MV-4-11 (cell line): ENCODE data around the gene MYO7B.
"Not testable (repeated sequence)": the region's sequence is repeated elsewhere in the genome, so short reads cannot be mapped to it uniquely, and the experiment has no call there.

ENCODE experiments used
- DNase-seq: peaks from one replicate; lab custom pipeline; 2025; lab: John Stamatoyannopoulos, UW

Gene MYO7B

GRCh38 chr2:127552846-127553245 lies 17.4 kb downstream of the MYO7B start:
- DNase-seq = no peak

- no peak for DNase-seq
Observed at GRCh38 chr2:127558911-127559310, 23.4 kb downstream of the MYO7B start.

GRCh38 chr2:127559454-127559853 lies 24.0 kb downstream of the MYO7B start:
- no peak for DNase-seq

DNA sequence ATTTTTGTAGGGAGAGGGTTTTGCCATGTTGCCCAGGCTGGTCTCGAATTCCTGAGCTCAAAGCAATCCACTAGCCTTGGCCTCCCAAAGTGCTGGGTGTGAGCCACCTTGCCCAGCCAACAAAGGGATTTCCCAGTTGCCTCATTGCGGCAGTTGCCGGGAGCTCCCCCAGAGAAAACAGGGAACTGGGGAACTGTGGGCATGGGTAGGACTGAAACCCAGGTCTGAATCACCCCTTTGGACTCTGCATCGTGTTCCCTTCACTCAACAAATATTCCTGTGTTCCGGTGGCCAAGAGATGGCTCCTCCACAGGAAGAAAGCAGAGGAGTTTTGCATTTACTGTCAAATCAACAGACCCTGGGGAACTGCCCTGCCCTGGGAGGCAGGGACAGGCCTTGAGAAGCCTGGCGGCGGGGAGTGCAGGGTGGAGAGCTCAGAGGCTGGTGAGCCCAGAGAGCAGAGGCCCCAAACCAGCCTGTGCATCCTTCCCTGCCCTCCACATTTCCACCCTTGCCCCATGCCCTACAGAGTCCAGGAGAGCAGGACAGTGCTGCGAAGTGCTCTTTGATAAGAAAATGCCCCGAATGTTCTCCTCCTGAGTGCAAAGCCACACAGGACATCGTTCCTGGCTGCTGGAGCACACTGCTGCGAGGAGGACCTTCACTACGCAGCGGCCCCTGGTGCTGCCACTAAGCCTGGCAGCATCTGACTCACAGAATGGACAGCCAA lies 24.9 kb downstream of the MYO7B start:
- DNase-seq = peak; percentile 14

- no peak for DNase-seq
Observed at GRCh38 chr2:127560931-127561280, 25.4 kb downstream of the MYO7B start.

GRCh38 chr2:127561371-127561770 lies 25.9 kb downstream of the MYO7B start:
- no peak for DNase-seq

DNA sequence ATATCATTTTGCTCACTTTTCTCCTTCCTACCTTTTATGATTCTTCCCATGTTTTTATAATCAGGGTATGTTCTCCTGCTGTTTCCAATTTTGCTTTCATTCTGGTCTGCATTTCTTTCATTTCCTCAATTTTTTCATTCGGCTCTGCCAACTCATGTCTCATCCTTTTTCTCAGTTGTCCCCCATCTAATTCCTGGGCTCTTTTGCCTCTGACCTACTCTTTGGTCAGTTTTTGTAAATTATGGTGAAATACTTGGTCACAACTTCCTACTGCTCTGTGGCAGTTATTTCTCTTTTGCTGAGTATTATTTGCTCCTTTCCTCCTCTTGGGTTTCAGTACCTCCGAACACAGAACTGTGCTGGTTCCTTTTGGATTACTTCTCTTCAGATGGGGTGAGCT lies 27.5 kb downstream of the MYO7B start:
- peak; percentile 92 for DNase-seq

DNA sequence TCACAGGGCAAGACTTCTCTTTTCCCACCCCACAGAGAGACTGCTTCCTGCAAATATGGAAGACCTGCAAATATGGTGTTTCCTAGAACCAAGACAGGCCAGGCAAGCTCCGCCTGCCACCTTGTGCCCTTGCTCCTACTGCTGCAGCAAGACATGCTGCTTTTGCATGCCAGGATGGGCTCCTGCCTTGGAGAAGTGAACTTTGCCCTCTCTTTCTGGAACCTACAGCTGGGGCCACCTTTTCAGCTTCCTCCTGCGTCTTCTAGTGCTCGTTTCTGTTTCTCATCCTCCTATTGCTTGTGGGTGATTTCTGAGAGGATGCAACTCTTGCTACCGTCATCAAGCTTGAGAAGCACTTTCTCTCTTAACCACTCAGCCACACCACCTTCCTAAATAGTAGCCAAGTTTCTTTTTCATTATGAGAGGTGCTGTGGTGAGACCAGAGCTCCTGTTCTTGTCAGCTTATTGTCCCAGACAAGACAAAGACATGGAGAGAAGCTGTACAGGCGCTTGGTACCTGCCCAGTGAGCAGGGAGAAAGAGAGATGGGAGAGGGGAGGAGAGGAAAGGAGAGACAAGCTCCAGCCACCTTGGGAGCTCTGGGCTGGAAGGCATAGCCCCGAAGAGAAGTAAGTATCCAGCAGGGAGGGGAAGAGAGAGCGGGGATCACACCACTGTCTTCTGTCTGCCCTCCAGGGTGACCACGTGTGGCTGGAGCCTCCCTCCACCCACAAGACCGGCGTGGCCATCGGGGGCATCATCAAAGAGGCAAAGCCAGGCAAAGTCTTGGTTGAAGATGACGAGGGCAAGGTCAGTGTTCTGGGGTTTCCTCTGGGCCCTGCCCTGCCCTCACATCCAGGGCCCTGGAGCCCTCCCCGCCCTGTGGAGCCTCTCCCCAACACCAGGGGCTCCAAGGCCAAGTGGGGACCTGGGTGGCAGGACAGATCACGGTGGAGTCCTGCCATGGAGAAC lies 28.3 kb downstream of the MYO7B start:
- DNase-seq = peak; percentile 85

DNA sequence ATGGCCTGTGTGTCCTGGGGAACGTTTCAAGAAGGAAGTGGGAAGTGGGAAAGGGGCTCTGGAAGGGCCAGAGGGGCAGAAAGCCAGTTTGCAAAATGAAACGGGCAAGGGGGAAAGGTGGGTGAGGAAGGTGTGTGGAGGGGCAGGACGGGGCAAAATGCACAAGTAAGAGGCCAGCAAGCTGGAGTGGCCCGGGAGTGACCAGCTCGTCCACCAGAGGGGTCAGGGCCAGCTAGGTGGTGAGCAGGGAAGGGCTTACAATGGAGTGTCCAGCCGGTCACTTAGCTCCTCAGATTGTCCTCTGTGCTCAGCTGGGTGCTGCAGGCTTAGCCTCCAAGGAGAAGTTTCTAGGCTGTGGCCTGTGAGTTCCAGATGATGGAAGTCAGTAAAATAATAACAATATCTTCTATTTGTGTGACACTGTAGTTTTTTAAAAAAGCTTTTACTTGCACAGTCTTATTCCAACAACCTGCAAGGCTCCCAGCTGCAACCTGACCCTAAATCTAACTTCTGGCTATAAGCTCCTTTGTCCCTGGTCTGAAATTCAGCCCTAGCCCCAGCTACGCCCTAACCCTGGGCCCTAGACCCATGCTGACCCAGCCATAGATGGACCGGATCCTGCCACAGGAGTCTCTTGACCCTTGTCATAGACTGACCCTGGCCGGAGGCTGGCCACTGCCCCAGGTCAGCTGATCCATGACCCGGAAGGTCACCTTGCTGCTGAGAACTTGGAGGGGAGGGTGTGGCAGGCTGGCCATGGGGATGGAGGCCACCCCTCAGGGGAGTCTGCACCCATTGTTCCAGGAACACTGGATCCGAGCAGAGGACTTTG lies 29.2 kb downstream of the MYO7B start:
- DNase-seq = no peak

DNA sequence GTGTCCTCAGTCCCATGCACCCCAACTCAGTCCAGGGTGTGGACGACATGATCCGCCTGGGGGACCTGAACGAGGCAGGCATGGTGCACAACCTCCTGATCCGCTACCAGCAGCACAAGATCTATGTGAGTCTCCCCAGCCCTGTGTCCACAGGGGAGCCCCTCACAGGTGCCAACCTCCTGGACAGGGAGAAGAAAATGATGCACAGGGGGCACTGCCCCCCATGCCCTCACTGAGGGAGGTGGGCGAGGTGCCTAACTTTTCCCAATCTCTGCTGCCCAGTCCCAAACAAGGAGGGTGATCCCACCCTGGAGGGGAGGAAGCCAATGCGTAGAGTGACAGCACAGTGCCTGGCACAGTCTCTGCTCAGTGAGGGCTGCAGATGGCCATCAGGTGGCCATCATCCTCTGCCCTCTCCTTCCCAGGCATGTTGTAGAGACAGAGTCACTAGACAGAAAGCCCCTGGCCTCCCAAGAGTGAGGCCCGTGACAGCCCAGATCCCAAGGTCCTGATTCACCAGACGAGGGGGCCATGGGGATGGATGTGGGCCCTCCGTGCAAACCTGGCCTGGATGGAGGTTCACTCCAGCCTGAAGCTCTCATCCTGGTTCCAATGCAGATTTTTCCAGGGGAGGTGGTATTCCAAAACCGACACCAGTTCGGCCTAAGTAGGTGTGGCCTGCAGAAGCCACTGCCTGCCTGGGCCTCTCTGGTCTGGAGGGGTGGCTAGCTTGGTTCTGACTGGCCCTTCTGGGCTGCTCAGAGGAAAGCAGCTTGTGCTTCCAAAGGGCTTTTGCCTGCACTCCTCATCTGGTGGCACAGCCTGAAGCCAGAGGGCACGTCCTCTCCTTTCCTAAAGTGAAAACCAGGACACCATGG lies 30.0 kb downstream of the MYO7B start:
- DNase-seq = no peak

GRCh38 chr2:127566139-127566417 lies 30.6 kb downstream of the MYO7B start:
- DNase-seq = no peak

- no peak for DNase-seq
Observed at GRCh38 chr2:127566576-127566975, 31.1 kb downstream of the MYO7B start.

DNA sequence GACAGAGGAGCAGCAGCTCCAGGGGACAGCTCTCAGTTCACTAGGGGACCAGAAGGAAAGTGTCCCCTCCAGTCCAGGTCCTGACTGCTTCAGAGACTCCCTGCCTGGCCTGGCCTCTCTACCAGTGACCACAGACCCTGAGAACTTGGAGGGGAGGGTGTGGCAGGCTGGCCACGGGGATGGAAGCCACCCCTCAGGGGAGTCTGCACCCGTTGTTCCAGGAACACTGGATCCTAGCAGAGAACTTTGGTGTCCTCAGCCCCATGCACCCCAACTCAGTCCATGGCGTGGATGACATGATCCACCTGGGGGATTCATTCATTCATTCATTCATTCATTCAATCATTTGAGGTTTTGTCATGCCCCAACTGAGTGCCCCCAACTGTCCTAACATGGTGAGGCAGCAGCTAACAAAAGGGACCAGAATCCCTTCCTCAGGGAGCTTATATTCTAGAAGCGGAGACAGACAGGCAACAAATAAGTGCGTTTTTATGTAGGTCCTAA lies 31.9 kb downstream of the MYO7B start:
- DNase-seq = no peak

DNA sequence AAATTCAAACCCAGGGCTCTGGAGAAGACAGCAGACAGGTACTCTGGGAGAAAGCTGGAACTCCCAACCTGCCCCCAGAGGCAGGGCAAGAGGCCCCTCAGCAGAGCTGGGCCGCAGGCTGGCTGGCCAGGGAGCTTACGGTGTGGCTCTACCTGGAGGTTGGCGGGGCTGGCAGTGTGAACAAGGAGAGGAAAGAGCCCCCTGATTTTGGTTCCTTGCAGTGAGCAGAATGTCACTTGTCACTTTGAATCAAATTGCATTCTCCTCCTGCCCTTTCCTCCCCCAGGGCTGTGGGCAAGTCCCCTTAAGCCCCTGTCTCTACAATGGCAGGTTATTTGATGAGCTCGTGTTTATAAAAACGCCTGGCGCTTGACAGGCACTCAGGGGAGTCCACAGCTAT lies 32.6 kb downstream of the MYO7B start:
- DNase-seq = no peak

DNA sequence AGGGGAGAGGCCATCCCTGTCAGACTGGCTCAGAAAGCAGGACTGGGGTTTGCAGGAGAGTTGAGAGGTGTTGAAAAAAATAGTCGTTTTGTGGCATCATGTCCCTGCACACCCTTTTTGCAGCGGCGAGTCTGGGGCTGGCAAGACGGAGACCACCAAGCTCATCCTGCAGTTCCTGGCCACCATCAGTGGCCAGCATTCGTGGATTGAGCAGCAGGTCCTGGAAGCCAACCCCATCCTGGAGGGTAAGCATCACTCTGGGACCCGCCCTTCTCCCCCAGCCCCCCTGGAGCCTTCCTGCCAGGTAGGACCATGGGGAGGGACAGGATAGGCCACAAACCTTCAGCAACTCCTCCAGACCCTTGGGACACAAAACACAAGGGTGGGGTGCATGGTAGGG lies 34.2 kb downstream of the MYO7B start:
- DNase-seq = no peak

DNA sequence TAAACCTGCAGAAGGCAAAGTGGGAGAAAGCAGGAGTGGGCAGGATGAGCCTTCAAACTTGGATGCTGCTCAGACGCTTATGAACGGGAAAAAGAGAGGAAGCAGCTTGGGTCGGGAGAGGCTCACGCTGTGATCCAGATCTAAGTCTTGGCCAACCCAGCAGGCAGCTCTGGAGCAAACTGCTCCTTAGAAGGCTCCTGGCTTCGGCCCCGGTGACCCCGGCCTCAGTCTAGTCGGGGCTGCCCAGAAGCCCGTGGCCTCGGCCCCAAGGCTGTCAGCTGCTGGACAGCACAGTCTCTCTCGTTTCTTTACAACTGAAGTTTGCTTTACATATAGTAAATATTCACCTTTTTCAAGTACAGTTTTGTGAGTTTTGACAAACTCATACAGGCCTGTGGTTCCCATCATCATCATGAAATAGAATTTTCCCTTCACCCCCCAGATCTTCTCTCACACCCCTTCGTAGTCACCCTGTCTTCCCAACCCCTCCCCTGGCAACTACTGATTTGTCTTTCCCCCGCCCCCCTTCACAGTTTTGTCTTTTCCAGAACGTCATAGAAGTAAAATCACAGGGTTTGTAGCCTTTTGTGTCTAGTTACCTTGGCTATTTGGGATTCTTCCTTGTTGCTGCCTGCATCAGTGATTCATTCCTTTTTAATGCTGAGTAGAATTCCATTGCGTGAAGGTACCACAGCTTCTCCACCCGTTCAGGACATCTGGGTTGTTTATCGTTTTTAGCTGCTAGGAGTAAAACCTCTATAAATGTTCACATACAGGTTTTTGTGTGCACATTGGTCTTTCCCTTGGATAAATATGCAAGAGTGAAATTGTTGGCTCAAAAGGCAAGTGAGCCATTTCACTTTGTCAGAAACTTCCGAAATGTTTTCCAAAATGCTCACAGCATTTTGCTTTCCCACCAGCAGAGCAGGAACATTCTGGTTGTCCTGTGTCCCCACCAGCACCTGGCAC lies 35.1 kb downstream of the MYO7B start:
- DNase-seq = no peak

- DNase-seq = not testable (repeated sequence)
Observed at GRCh38 chr2:127572352-127572751, 36.9 kb downstream of the MYO7B start.

GRCh38 chr2:127572841-127573240 lies 37.4 kb downstream of the MYO7B start:
- DNase-seq = no peak

DNA sequence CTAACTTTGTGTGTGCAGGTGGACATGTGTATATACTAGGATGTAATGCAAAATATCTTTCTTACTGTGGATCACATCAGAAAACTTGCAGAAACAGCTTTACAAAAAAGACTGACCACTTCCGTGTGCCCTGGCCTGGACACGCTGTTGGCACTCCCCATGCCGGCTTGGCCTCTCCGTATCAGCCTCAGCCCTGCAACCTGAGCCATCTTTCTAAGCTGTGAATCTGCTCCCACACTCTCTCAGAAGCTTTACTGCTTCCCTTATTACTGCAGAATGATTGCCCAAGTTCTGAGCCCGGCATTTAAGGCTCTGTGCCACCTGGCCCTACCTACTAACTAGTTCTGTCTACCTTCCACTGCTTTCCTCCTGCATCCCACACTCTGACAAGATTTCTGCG lies 37.8 kb downstream of the MYO7B start:
- DNase-seq = no peak

GRCh38 chr2:127573771-127574170 lies 38.3 kb downstream of the MYO7B start:
- DNase-seq = no peak
